IPS-20b (cell line): Measurements from ENCODE around the gene ZRANB2.

Experiments used
- H3K27ac ChIP-seq: one replicate; pipeline ENCODE4 v1.5.1; 2013; ENCODE audit warnings: low read length
- H3K27me3 ChIP-seq: 2 replicates; pipeline ENCODE4 v1.6.1; 2013; ENCODE audit warnings: mild to moderate bottlenecking, low read length, inconsistent platforms; ENCODE audit not compliant: insufficient read depth
- H3K36me3 ChIP-seq: 2 replicates; pipeline ENCODE4 v1.6.1; 2013; ENCODE audit warnings: low read depth, mild to moderate bottlenecking, inconsistent platforms, low read length, moderate library complexity; ENCODE audit not compliant: insufficient read depth
- H3K4me1 ChIP-seq: 2 replicates; pipeline ENCODE4 v1.6.1; 2013; ENCODE audit warnings: mild to moderate bottlenecking, control low read depth, inconsistent platforms, low read length, moderate library complexity; ENCODE audit not compliant: insufficient read depth
- H3K4me3 ChIP-seq: 2 replicates; pipeline ENCODE4 v1.5.1; 2013; ENCODE audit warnings: mild to moderate bottlenecking, low read length, inconsistent platforms
- H3K9ac ChIP-seq: 2 replicates; pipeline ENCODE4 v1.6.1; 2013; ENCODE audit warnings: low read depth, mild to moderate bottlenecking, inconsistent platforms, low read length, moderate library complexity
- H3K9me3 ChIP-seq: 2 replicates; pipeline ENCODE4 v1.6.1; 2013; ENCODE audit warnings: mild to moderate bottlenecking, low read depth, low read length, inconsistent platforms; ENCODE audit not compliant: insufficient read depth

Gene ZRANB2, protein sequence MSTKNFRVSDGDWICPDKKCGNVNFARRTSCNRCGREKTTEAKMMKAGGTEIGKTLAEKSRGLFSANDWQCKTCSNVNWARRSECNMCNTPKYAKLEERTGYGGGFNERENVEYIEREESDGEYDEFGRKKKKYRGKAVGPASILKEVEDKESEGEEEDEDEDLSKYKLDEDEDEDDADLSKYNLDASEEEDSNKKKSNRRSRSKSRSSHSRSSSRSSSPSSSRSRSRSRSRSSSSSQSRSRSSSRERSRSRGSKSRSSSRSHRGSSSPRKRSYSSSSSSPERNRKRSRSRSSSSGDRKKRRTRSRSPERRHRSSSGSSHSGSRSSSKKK

DNA sequence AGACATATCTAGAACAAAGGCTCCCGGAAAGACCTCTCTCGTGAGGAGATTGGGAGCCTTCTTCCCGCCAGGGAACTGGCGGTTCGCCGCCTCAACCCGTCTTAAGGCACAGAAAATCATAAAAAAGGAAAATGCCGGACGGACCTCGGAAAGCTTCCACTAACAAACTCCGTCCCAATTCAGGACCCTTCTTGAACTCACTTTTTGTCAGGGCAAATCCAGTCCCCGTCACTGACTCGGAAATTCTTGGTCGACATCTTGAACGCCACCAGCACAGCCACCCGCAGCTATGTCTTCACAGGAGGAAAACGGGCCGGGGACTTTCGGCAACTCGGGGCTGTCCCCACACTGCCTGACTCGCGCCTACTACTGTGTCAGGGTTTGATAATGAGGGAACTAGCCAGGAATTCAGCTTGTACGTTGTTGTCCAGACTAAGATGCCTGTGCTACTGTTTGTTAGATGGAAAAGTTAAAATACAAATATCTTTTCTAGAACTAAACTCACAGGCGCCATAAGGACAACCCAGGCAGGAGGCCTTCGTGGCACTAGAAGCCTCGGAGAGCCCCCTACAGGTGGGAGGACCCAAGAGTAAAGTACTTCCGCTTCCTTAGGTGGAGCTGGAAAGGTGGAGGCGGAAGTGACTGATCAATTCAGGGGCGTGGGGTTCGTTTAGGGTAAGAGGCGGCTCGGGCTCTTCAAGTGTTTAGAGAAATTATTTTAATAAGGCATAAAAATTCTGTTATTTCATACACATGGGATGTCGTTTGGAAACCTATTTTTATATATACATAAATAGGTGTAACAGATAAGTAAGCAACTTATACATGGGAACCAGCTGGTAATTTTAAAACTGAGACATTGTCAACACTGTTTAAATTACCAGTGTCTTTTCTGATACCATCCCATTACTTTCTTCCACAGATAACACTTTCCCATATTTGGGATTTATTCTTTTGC is at the start of gene ZRANB2:
Gene ZRANB2 (minus strand): TSS at position 297 of the 958 bp plus-strand sequence. CDS start 40 bp downstream, at position 257.
- Histone ChIP-seq H3K36me3 (peaks cover 35% of the 10 kb centered on the region), H3K9ac (peak within 1 kb of the TSS; percentile 88), H3K4me1 (peaks cover 8% of the 10 kb centered on the region), H3K27me3 (peaks cover 41% of the 10 kb centered on the region), H3K9me3 (no peaks in the 10 kb centered on the region), H3K27ac (peak within 1 kb of the TSS; percentile 44), H3K4me3 (peak within 1 kb of the TSS; percentile 98)

DNA sequence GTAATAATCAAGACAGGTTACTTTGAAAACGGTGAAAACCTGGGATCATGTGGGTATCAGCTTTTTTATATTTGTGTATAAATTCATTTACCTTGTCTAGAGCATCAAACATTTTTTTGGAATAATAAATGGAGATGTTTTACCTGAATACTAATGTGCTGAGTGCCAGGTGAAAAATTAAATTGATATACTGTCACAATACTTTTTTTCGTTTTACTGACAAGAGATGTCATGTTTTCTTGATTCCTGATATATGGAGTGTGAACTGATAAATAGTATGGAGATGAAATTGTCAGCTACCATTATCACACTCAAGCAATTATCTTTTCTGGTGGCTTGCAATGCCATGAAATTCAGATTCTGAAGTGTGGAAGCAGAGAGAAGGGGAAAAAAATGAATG is 47.2 kb upstream of the ZRANB2 start:
- peaks cover 26% of the 10 kb centered on the region for H3K9me3 ChIP-seq
- H3K4me3 ChIP-seq, result no peak overlapping the region
- H3K9ac ChIP-seq, result no peak overlapping the region
- H3K27ac ChIP-seq, result no peak overlapping the region
- H3K27me3 ChIP-seq, result no peaks in the 10 kb centered on the region
- H3K4me1 ChIP-seq, result no peaks in the 10 kb centered on the region
- H3K36me3 ChIP-seq, result no peaks in the 10 kb centered on the region

DNA sequence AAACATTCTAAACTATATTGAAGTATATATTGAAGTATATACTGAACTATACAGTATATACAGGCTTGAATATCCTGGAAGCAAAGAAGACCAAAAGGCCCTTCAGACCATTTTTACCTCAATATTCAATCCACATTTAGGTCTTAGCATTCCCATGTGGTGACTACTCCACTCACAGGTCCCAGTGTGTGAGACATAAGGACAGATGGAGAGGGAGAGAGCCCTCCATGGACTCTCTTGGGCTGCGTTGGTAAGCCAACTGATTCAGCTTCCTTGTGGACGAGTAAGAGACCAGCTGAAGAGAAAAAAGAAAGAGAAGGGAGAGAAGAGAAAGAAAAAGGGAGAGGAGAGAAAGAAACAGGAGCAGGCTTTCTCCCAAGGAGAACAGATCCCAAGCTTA is 37.3 kb upstream of the ZRANB2 start:
- no peaks in the 10 kb centered on the region for H3K9me3 ChIP-seq

DNA sequence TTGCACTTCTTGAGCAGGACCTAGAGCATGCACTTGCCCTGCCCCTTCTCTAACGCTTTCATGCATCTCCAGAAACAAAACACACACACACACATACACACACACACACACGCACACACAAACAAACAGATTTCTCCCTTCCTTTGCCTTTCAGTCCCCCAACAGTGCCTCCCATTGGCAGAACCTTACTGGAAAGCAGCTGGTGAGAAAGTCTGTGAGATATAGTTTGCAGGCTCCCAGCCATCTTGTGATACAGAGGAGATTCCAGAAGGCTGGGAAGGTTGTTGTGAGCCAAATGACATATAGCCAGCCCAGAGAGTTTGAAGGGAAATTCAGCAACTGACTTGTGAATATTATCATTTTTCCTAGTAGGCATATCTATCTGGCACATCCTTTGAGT is 35.9 kb upstream of the ZRANB2 start:
- H3K36me3 ChIP-seq, result no peaks in the 10 kb centered on the region
- no peak overlapping the region for H3K27ac ChIP-seq
- H3K27me3 ChIP-seq, result no peaks in the 10 kb centered on the region
- no peaks in the 10 kb centered on the region for H3K4me1 ChIP-seq
- no peaks in the 10 kb centered on the region for H3K9me3 ChIP-seq
- no peak overlapping the region for H3K9ac ChIP-seq
- no peak overlapping the region for H3K4me3 ChIP-seq

More for the DNA sequence above, 37.3 kb upstream of the ZRANB2 start:
- Histone ChIP-seq H3K36me3 (no peaks in the 10 kb centered on the region), H3K4me3 (no peak overlapping the region), H3K9ac (no peak overlapping the region), H3K27ac (no peak overlapping the region), H3K4me1 (no peaks in the 10 kb centered on the region), H3K27me3 (no peaks in the 10 kb centered on the region)

DNA sequence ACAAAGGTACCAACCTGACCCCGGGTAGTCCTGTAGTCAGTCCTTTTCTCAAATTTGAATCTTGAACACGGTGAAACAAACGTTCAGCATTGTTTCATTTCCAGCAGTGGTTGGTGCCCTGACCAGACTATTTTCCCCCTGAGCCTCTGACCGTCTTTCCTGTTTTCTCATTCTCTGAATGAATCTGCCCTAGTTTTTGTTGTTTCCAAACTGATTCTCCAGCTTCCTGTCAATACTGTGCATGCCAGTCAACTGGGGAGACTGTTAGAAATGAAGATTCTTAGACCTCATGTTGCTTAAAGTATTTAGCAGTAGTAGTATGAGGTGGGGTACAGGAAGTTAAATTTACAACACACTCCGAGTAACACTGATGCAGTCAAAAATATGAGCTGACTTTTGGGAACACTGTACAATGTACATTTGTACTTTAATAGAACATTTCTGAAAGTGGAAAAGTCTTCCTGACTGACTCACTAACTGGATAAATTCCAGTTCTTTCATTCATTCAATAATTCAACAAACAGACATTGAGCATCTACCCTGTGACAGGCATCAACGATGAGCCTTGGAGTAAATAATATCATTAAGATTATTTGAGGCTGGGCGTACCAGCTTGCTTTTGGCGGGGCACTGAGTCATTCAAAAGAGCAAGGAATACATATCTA is 26.0 kb upstream of the ZRANB2 start:
- no peak overlapping the region for H3K4me3 ChIP-seq
- no peak overlapping the region for H3K9ac ChIP-seq
- H3K27me3 ChIP-seq, result no peaks in the 10 kb centered on the region
- H3K9me3 ChIP-seq, result no peaks in the 10 kb centered on the region
- 0 out of 2 replicates have a peak, but pooled peaks cover 4% of the 10 kb centered on the region for H3K4me1 ChIP-seq
- no peak overlapping the region for H3K27ac ChIP-seq
- H3K36me3 ChIP-seq, result no peaks in the 10 kb centered on the region

DNA sequence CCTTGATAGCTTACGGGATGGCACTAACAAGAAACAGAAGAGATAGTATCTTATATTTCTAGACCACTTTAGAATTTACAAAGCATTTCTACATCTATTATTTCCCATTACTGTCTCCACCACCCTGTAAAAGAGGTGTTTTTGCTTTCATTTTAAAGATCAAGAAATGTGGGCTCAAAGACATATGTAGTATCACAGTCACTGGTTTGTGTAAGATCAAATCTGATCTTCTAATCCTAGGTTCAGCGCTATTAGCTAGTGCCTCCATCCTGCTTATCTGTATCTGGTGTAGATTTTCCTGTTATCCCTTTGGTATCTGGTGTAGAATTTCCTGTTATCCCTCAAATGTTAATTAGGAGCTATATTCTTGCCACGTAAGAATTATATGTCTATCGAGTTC is 23.6 kb upstream of the ZRANB2 start:
- H3K4me3 ChIP-seq, result no peak overlapping the region
- H3K4me1 ChIP-seq, result 0 out of 2 replicates have a peak, but pooled peaks cover 4% of the 10 kb centered on the region
- H3K36me3 ChIP-seq, result no peaks in the 10 kb centered on the region
- H3K27ac ChIP-seq, result no peak overlapping the region
- H3K27me3 ChIP-seq, result no peaks in the 10 kb centered on the region
- H3K9me3 ChIP-seq, result no peaks in the 10 kb centered on the region
- no peak overlapping the region for H3K9ac ChIP-seq

DNA sequence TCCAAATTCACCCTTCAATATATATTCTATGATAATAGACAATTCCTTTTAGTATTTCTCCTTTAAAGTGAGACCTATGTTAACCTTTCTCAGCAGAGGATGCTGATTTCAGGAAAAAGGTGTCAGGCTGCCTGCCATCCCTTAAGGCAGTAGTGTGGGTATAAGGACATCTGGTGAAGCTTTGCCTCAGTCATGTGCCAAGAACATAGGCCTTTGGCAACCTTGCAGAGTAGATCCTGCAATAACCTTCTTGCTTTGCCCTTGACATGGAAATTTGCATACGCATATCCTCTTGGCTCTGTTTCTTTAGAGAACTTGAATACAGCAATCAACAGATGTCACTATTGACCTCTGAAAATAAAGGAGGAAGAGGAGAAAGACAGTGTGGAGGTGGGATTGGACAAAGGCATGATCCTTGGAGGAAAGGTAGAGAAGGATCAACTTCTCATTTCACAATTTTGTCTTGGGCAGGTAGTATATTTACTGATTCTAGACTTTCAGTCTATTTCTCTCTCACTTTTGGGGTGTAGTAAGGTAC is 21.1 kb upstream of the ZRANB2 start:
- Histone ChIP-seq H3K4me1 (0 out of 2 replicates have a peak, but pooled peaks cover 4% of the 10 kb centered on the region), H3K36me3 (no peaks in the 10 kb centered on the region), H3K4me3 (no peak overlapping the region), H3K9ac (no peak overlapping the region), H3K27me3 (no peaks in the 10 kb centered on the region), H3K27ac (no peak overlapping the region), H3K9me3 (no peaks in the 10 kb centered on the region)

DNA sequence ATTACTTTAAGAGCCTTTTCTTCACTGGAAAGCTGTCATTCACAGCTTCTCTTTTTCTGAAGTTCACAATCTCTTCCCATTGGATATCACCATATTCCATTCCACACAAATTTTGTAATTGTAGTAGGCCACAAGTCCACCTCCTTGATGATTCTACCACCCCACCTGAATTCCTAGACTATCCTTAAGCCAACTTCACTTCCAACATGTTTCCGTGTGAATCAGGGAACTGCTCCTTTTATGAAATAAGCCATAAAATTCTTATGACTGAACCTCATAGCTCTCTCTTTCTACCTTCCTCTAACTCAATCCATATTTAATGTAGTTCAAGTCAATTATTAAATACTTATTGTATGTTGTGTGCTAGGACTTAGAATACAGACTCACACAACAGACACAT is 16.6 kb upstream of the ZRANB2 start:
- Histone ChIP-seq H3K4me1 (0 out of 2 replicates have a peak, but pooled peaks cover 4% of the 10 kb centered on the region), H3K9ac (no peak overlapping the region), H3K9me3 (no peaks in the 10 kb centered on the region), H3K27ac (no peak overlapping the region), H3K27me3 (no peaks in the 10 kb centered on the region), H3K36me3 (no peaks in the 10 kb centered on the region), H3K4me3 (no peak overlapping the region)

DNA sequence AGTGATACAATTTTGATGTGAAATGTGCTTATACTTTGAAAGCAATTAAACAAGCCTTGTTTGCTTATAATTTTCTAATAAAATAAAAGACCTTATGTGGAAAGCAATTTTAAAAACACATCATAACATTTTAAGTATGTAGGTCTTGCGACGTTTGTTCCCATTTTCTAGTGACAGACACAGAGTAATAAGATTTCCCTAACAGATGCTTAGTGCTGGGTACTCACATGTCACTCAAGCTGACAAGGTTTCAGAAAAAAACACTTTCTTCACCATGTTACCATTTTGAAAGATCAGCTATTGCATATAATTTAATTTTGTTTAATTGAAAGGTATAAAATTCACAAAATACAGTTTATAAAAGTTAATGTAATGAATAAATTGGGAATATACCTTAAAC is 14.1 kb upstream of the ZRANB2 start:
- no peaks in the 10 kb centered on the region for H3K9me3 ChIP-seq
- no peak overlapping the region for H3K4me3 ChIP-seq
- H3K9ac ChIP-seq, result no peak overlapping the region
- H3K4me1 ChIP-seq, result no peaks in the 10 kb centered on the region
- no peaks in the 10 kb centered on the region for H3K36me3 ChIP-seq
- H3K27ac ChIP-seq, result no peak overlapping the region
- no peaks in the 10 kb centered on the region for H3K27me3 ChIP-seq

DNA sequence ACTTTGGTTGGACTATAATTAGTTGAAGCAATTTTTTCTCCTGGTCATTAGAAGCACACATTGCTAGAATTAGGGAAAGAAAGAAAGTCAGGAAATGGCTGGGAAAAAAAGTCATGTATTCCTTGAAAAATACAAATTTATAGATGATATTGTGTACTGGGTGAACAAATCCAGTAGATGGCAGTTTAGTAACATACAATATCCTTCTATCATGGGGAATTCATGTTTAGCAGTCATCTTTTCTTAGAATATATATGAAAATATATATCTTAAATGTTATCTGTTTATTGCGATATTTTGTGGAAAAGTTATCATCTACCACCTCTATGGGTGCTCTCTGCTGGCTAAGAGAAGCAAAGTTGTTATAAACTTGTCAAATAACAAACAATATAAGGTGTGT is 13.1 kb upstream of the ZRANB2 start:
- Histone ChIP-seq H3K27ac (no peak overlapping the region), H3K4me1 (no peaks in the 10 kb centered on the region), H3K9ac (no peak overlapping the region), H3K4me3 (no peak overlapping the region), H3K27me3 (no peaks in the 10 kb centered on the region), H3K9me3 (no peaks in the 10 kb centered on the region), H3K36me3 (no peaks in the 10 kb centered on the region)

DNA sequence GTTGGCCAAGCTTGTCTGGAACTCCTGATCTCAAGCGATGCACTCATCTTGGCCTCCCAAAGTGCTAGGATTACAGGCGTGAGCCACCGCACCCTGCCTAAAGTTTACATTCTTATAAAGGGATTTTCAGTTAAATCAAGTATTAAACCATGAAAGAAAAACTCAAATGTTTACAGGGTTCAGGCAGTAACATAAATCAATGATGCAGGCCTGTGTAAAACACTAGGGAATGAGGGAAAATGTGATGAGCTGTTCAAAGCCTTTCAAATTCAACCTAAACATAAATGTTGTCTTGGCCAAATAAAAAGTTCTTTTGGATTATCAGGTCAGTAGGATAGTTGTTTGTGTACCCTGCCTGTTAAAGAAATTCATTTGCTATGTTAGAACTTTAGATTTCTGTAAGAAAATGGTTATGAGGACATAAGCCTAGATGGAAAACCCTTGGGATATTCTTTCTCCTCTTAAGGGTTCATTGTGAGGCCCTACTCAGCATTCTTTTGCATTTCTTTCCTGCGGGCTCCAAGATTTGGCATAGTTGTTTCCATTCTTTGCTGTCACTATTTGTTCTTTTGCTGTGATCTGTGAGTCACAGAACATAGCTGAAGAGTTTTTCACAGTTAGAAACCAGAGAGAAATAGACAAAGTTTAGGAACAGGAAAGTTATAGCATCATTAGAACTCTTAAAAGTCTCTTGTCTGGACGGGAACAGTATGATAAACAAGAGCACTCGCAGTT is 8.9 kb upstream of the ZRANB2 start:
- Histone ChIP-seq H3K4me1 (no peaks in the 10 kb centered on the region), H3K4me3 (no peak overlapping the region), H3K36me3 (no peaks in the 10 kb centered on the region), H3K27ac (no peak overlapping the region), H3K27me3 (peaks cover 14% of the 10 kb centered on the region; the same call in 1 of the 2 replicates), H3K9ac (no peak overlapping the region), H3K9me3 (no peaks in the 10 kb centered on the region)
